ENCODE data around the gene AFAP1L1.

DNA sequence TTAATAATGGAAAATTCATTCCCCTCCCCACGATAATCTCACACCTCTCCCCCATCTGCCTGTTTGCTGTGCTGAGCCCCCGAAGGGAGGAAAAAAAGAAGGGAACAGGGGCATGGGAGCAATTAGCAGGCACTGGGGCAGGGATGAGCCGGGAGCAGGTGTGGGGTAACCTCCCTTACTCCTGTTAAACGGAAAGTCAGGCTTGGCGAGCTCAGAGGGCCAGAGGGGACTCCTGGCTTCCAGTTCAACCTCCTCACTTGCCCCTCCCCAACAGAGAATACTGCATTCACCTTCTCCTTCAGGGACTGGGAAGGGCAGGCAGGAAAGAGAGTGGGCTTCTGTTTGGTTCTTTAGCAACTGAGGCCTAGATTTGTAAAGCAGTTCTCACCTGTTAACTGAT lies 1.6 kb downstream of the AFAP1L1 start:
- TF ChIP-seq CTCF (conservative IDR thresholded peaks at IDR 0.05 in 1 of 2, IDR thresholded peaks at IDR 0.05 in 1 of 2; ENCODE audit: extremely low read depth in 1 of 2, insufficient read depth in 1 of 2, low read depth in 1 of 2, low read length in 2 of 2) (no peak), EZH2 (IDR thresholded peaks at IDR 0.05; ENCODE audit: borderline replicate concordance, low read length) (no peak)

All from mammary epithelial cell (primary cell).